GM23338 (cell line): ENCODE data around the gene DCLRE1C. TPM values are rescaled to one million over a fixed set of nuclear protein-coding genes. Genes with fewer than 3 reads are reported as not detected.

Experiments used
- CREB1 ChIP-seq: fragments of 250-450 bp; sonication (Bioruptor Pico); IDR thresholded peaks from 2 replicates; pipeline ENCODE4 v1.5.0; 2020; ENCODE audit warnings: low read depth, mild to moderate bottlenecking, moderate library complexity
- EZH2phosphoT487 ChIP-seq: fragments of 200-600 bp; sonication (generic); IDR thresholded peaks from one replicate; pipeline ENCODE4 v1.8.1; 2018; ENCODE audit warnings: antibody characterized with exemption; ENCODE audit not compliant: unreplicated experiment
- NANOG ChIP-seq: IDR thresholded peaks from 2 replicates; pipeline ENCODE4 v1.6.1; 2016; ENCODE audit warnings: antibody characterized with exemption, borderline replicate concordance
- STAT1 ChIP-seq: IDR thresholded peaks from one replicate; pipeline ENCODE4 v1.6.1; 2016; ENCODE audit warnings: antibody characterized with exemption; ENCODE audit not compliant: unreplicated experiment
- polyA plus RNA-seq: library from polyadenylated mRNA; unstranded; fragments of >200 nt; fragmentation: Nextera tagmentation; extraction: Ambion mirVana; gene quantifications from 2 replicates; pipeline ENCODE4 v1.2.1, GENCODE V29; 2016
- total RNA-seq: library from RNA; depleted of rRNA; stranded (reverse); fragments of >200 nt; shearing (Covaris generic); gene quantifications from 2 replicates; pipeline ENCODE4 v1.2.3, GENCODE V29; 2014; rRNA removed
- TF ChIP-seq, protein P1 (sequence below): IDR thresholded peaks from 2 replicates; pipeline ENCODE4 v1.6.1; 2016; ENCODE audit warnings: antibody characterized with exemption

The DCLRE1C gene
- total and polyA plus RNA-seq, 2 experiments from 2014 or later, result 3.9 to 30.2 TPM

DNA sequence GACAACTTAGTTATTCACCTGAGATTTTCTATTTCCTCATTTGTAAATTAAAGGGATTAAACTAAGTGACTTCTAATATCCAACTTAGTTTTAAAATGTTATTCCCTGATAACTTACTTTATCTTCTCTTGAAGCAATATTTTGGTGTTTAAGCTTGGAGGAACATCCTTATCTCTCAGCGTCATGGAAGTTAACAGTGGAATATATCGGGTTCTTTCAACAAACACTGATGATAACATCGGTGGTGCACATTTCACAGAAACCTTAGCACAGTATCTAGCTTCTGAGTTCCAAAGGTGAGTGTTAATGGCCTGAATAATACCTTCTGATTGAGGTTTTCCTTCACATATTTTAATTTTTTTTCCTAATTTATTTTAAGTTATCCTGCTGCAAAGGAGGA is 101.7 kb downstream of the DCLRE1C start (continued):
- TF ChIP-seq, protein P1, sequence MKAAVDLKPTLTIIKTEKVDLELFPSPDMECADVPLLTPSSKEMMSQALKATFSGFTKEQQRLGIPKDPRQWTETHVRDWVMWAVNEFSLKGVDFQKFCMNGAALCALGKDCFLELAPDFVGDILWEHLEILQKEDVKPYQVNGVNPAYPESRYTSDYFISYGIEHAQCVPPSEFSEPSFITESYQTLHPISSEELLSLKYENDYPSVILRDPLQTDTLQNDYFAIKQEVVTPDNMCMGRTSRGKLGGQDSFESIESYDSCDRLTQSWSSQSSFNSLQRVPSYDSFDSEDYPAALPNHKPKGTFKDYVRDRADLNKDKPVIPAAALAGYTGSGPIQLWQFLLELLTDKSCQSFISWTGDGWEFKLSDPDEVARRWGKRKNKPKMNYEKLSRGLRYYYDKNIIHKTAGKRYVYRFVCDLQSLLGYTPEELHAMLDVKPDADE, result no peak
- TF ChIP-seq STAT1 (no peak), NANOG (no peak), CREB1 (CRISPR knock-in tag) (no peak), EZH2phosphoT487 (no peak)

Other genes starting within 250 kb of the DCLRE1C start
- 17.6 and 20.5 TPM in 2 replicates for gene FAM107B, start 179.2 kb downstream of the DCLRE1C start, total RNA-seq
- gene FAM107B, start 179.2 kb downstream of the DCLRE1C start, polyA plus RNA-seq, result 11.0 and 16.0 TPM in 2 replicates
- gene CDNF, start 116.1 kb downstream of the DCLRE1C start, total RNA-seq, result 1.1 and 2.2 TPM in 2 replicates
- 0.26 and 0.77 TPM in 2 replicates for gene CDNF, start 116.1 kb downstream of the DCLRE1C start, polyA plus RNA-seq
- gene HSPA14, start 115.8 kb downstream of the DCLRE1C start, total RNA-seq, result 32.4 and 35.8 TPM in 2 replicates
- gene HSPA14, start 115.8 kb downstream of the DCLRE1C start, polyA plus RNA-seq, result 46.5 and 48.1 TPM in 2 replicates
- gene MSANTD7, start 115.8 kb downstream of the DCLRE1C start, total RNA-seq, result 18.7 and 19.8 TPM in 2 replicates
- 4.9 and 5.3 TPM in 2 replicates for gene MSANTD7, start 115.8 kb downstream of the DCLRE1C start, polyA plus RNA-seq
- gene SUV39H2, start 75.2 kb downstream of the DCLRE1C start, total RNA-seq, result 49.2 and 59.1 TPM in 2 replicates
- gene SUV39H2, start 75.2 kb downstream of the DCLRE1C start, polyA plus RNA-seq, result 30.4 and 33.3 TPM in 2 replicates
- gene MEIG1, start 5.3 kb upstream of the DCLRE1C start, total RNA-seq, result 1.2 TPM in 1 of 2 replicates, not detected in the other
- gene MEIG1, start 5.3 kb upstream of the DCLRE1C start, polyA plus RNA-seq, result 0.50 TPM in 1 of 2 replicates, not detected in the other
- not detected in 2 replicates for gene OLAH, start 89.8 kb upstream of the DCLRE1C start, total RNA-seq
- 0.12 TPM in 1 of 2 replicates, not detected in the other for gene OLAH, start 89.8 kb upstream of the DCLRE1C start, polyA plus RNA-seq
- gene ACBD7, start 134.7 kb upstream of the DCLRE1C start, total RNA-seq, result 14.7 and 24.1 TPM in 2 replicates
- 1.2 and 2.8 TPM in 2 replicates for gene ACBD7, start 134.7 kb upstream of the DCLRE1C start, polyA plus RNA-seq
- 17.8 and 20.1 TPM in 2 replicates for gene RPP38, start 143.3 kb upstream of the DCLRE1C start, total RNA-seq
- 42.8 and 50.7 TPM in 2 replicates for gene RPP38, start 143.3 kb upstream of the DCLRE1C start, polyA plus RNA-seq
- 16.8 and 17.4 TPM in 2 replicates for gene NMT2, start 214.6 kb upstream of the DCLRE1C start, total RNA-seq
- gene NMT2, start 214.6 kb upstream of the DCLRE1C start, polyA plus RNA-seq, result 10.1 and 11.7 TPM in 2 replicates